Osteoblast (primary cell): Measurements from ENCODE around the gene WDR7. TPM values are rescaled to one million over a fixed set of nuclear protein-coding genes. Genes with fewer than 3 reads are reported as not detected.

Source experiments
- DNase-seq: peaks from one replicate; pipeline ENCODE4 v3.0.0; 2011; ENCODE audit warnings: low spot score, mixed read lengths; ENCODE audit not compliant: insufficient read length; ENCODE audit errors: missing footprints
- H2AFZ ChIP-seq: 2 replicates; pipeline ENCODE4 v1.6.0; 2011; ENCODE audit warnings: mild to moderate bottlenecking, low read length
- H3K27ac ChIP-seq: 2 replicates; pipeline ENCODE4 v1.5.1; 2011; ENCODE audit warnings: mild to moderate bottlenecking, low read depth, low read length, moderate library complexity
- H3K27me3 ChIP-seq: 2 replicates; pipeline ENCODE4 v1.6.0; 2012; ENCODE audit warnings: mild to moderate bottlenecking, control low read depth, inconsistent platforms, low read length, moderate library complexity; ENCODE audit not compliant: insufficient read depth
- H3K36me3 ChIP-seq: 2 replicates; pipeline ENCODE4 v1.5.1; 2011; ENCODE audit warnings: mild to moderate bottlenecking, low read length, control low read depth, moderate library complexity; ENCODE audit not compliant: insufficient read depth
- H3K4me1 ChIP-seq: 2 replicates; pipeline ENCODE4 v1.5.1; 2011; ENCODE audit warnings: mild to moderate bottlenecking, low read length, control low read depth, moderate library complexity; ENCODE audit not compliant: insufficient read depth
- H3K4me2 ChIP-seq: 2 replicates; pipeline ENCODE4 v1.6.0; 2011; ENCODE audit warnings: mild to moderate bottlenecking, low read length; ENCODE audit not compliant: insufficient read depth
- H3K4me3 ChIP-seq: fragments of 200-600 bp; sonication (generic); 3 replicates; pipeline ENCODE4 v1.5.1; 2012; ENCODE audit warnings: mild to moderate bottlenecking, low read length, inconsistent platforms; ENCODE audit not compliant: insufficient read depth
- H3K79me2 ChIP-seq: 2 replicates; pipeline ENCODE4 v1.6.0; 2012; ENCODE audit warnings: mild to moderate bottlenecking, low read length, control low read depth, inconsistent platforms; ENCODE audit not compliant: insufficient read depth
- H3K9me3 ChIP-seq: 2 replicates; pipeline ENCODE4 v1.5.1; 2011; ENCODE audit warnings: low read depth, low read length, control low read depth
- H4K20me1 ChIP-seq: 2 replicates; pipeline ENCODE4 v1.6.0; 2012; ENCODE audit warnings: mild to moderate bottlenecking, low read length, control low read depth; ENCODE audit not compliant: insufficient read depth
- CTCF ChIP-seq: IDR thresholded peaks from 2 replicates; pipeline ENCODE4 v1.5.1; 2011; ENCODE audit warnings: mild to moderate bottlenecking, low read depth, low read length, moderate library complexity; ENCODE audit errors: extremely low read depth
- total RNA-seq: library from RNA; depleted of rRNA; stranded (reverse); fragments of >200 nt; gene quantifications from 2 replicates; pipeline ENCODE4 v1.2.3, GENCODE V29; 2012

The WDR7 gene
- total RNA-seq, 1 donor: 23.2 TPM

- H3K79me2 ChIP-seq: no peaks in the 10 kb centered on the region
- H3K4me2 ChIP-seq: no peak overlapping the region
- H3K4me1 ChIP-seq: peaks cover 34% of the 10 kb centered on the region
- H3K36me3 ChIP-seq: no peaks in the 10 kb centered on the region
- no peaks in the 10 kb centered on the region for H3K27me3 ChIP-seq
- no peak for TF ChIP-seq CTCF
- DNase-seq: no peak
- no peak overlapping the region for H3K4me3 ChIP-seq
- no peak overlapping the region for H2AFZ ChIP-seq
- H3K27ac ChIP-seq: peak overlapping the region; percentile 57
- H4K20me1 ChIP-seq: no peaks in the 10 kb centered on the region
- H3K9me3 ChIP-seq: no peaks in the 10 kb centered on the region
Observed at GRCh38 chr18:56891870-56892269, 240.7 kb downstream of the WDR7 start.

GRCh38 chr18:56897122-56897521 lies 246.0 kb downstream of the WDR7 start:
- H4K20me1 ChIP-seq: peaks cover 4% of the 10 kb centered on the region
- H3K9me3 ChIP-seq: no peaks in the 10 kb centered on the region
- H2AFZ ChIP-seq: no peak overlapping the region
- no peaks in the 10 kb centered on the region for H3K36me3 ChIP-seq
- no peak overlapping the region for H3K27ac ChIP-seq
- no peak overlapping the region for H3K4me2 ChIP-seq
- TF ChIP-seq CTCF: no peak
- H3K4me3 ChIP-seq: no peak overlapping the region
- H3K4me1 ChIP-seq: peaks cover 5% of the 10 kb centered on the region
- DNase-seq: no peak
- no peaks in the 10 kb centered on the region for H3K79me2 ChIP-seq
- no peaks in the 10 kb centered on the region for H3K27me3 ChIP-seq

GRCh38 chr18:56899660-56900059 lies 248.5 kb downstream of the WDR7 start:
- peaks cover 4% of the 10 kb centered on the region for H4K20me1 ChIP-seq
- no peaks in the 10 kb centered on the region for H3K27me3 ChIP-seq
- no peak for TF ChIP-seq CTCF
- H2AFZ ChIP-seq: no peak overlapping the region
- H3K4me1 ChIP-seq: no peaks in the 10 kb centered on the region
- H3K9me3 ChIP-seq: no peaks in the 10 kb centered on the region
- H3K4me2 ChIP-seq: no peak overlapping the region
- no peak overlapping the region for H3K4me3 ChIP-seq
- H3K36me3 ChIP-seq: no peaks in the 10 kb centered on the region
- H3K79me2 ChIP-seq: no peaks in the 10 kb centered on the region
- no peak for DNase-seq
- H3K27ac ChIP-seq: no peak overlapping the region

GRCh38 chr18:56900195-56901094 lies 249.3 kb downstream of the WDR7 start:
- TF ChIP-seq CTCF: no peak
- Histone ChIP-seq H3K4me3 (no peak overlapping the region), H2AFZ (no peak overlapping the region), H3K27me3 (no peaks in the 10 kb centered on the region), H3K9me3 (no peaks in the 10 kb centered on the region), H3K36me3 (no peaks in the 10 kb centered on the region), H3K4me2 (no peak overlapping the region), H4K20me1 (peaks cover 4% of the 10 kb centered on the region), H3K79me2 (no peaks in the 10 kb centered on the region), H3K4me1 (no peaks in the 10 kb centered on the region), H3K27ac (no peak overlapping the region)
- DNase-seq: no peak
